NCI-H82 treated with DMSO at 0.1 percent for 48 hours (cell line): ENCODE results near the gene ZBTB38.

Source experiments
- DNase-seq: peaks from one replicate; lab custom pipeline; 2025; ENCODE audit not compliant: unreplicated experiment; lab: John Stamatoyannopoulos, UW

Gene ZBTB38

GRCh38 chr3:141368062-141368924, at the start of gene ZBTB38:
ZBTB38 (plus strand) TSS chr3:141368504; CDS start chr3:141442389, 73,885 bp downstream.
- no peak for DNase-seq

- no peak for DNase-seq
Measured at GRCh38 chr3:141320399-141321108, 47.8 kb upstream of the ZBTB38 start.

- no peak for DNase-seq
Measured at GRCh38 chr3:141321109-141321497, 47.2 kb upstream of the ZBTB38 start.

- no peak for DNase-seq
Measured at GRCh38 chr3:141323936-141324704, 44.2 kb upstream of the ZBTB38 start.

GRCh38 chr3:141326123-141326522, 42.2 kb upstream of the ZBTB38 start:
- no peak for DNase-seq

GRCh38 chr3:141326626-141327025, 41.7 kb upstream of the ZBTB38 start:
- DNase-seq = no peak

GRCh38 chr3:141328286-141329166, 39.8 kb upstream of the ZBTB38 start:
- DNase-seq = no peak

GRCh38 chr3:141330235-141330634, 38.1 kb upstream of the ZBTB38 start:
- DNase-seq = no peak

GRCh38 chr3:141330718-141331376, 37.5 kb upstream of the ZBTB38 start:
- no peak for DNase-seq

GRCh38 chr3:141331377-141332318, 36.7 kb upstream of the ZBTB38 start:
- DNase-seq = no peak

GRCh38 chr3:141332416-141332815, 35.9 kb upstream of the ZBTB38 start:
- no peak for DNase-seq

GRCh38 chr3:141333836-141334626, 34.3 kb upstream of the ZBTB38 start:
- DNase-seq = no peak

- DNase-seq = no peak
Measured at GRCh38 chr3:141334627-141335250, 33.6 kb upstream of the ZBTB38 start.

GRCh38 chr3:141335531-141336061, 32.7 kb upstream of the ZBTB38 start:
- DNase-seq = no peak

- DNase-seq = no peak
Measured at GRCh38 chr3:141336672-141337522, 31.4 kb upstream of the ZBTB38 start.

GRCh38 chr3:141337523-141337854, 30.8 kb upstream of the ZBTB38 start:
- no peak for DNase-seq

GRCh38 chr3:141337991-141338390, 30.3 kb upstream of the ZBTB38 start:
- no peak for DNase-seq
